ENCODE measurements around the gene ANKK1.

DNA sequence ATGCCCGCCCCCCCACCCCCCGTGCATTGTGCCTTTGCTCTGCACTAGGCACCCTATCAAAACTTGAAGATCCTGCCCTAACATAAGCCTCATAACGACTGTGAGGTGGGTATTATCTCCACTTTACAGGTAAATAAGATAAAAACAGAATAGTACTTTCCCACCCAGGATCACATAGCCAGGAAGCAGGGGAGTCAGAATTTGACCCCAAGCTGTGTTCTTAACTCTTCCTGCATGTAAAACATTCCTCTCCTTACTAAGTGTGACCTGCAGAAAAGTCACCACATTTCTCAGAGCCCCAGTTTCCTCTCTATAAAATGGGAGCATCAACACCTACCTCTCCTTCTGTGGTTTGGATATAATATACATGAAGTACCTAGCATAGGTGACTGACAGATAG is 18.2 kb upstream of the ANKK1 start:
- TF ChIP-seq, protein P1, sequence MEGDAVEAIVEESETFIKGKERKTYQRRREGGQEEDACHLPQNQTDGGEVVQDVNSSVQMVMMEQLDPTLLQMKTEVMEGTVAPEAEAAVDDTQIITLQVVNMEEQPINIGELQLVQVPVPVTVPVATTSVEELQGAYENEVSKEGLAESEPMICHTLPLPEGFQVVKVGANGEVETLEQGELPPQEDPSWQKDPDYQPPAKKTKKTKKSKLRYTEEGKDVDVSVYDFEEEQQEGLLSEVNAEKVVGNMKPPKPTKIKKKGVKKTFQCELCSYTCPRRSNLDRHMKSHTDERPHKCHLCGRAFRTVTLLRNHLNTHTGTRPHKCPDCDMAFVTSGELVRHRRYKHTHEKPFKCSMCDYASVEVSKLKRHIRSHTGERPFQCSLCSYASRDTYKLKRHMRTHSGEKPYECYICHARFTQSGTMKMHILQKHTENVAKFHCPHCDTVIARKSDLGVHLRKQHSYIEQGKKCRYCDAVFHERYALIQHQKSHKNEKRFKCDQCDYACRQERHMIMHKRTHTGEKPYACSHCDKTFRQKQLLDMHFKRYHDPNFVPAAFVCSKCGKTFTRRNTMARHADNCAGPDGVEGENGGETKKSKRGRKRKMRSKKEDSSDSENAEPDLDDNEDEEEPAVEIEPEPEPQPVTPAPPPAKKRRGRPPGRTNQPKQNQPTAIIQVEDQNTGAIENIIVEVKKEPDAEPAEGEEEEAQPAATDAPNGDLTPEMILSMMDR (IDR thresholded peaks at IDR 0.05), result no peak
- no peak for TF ChIP-seq POLR2A (IDR thresholded peaks at IDR 0.05)
